Urothelium cell line (cell line): Measurements from ENCODE around the gene CCDC152.
"Not testable (repeated sequence)": the region's sequence is repeated elsewhere in the genome, so short reads cannot be mapped to it uniquely, and the experiment has no call there.

ENCODE experiments used
- DNase-seq: peaks from one replicate; pipeline ENCODE4 v3.0.0; 2011; ENCODE audit warnings: low spot score, mixed read lengths
- FAIRE-seq: peaks from 2 replicates; lab custom pipeline; 2011; peaks lifted over from hg19 to GRCh38; lab: Jason Lieb, UNC

CCDC152 gene

GRCh38 chr5:42843675-42844292 lies 87.2 kb downstream of the CCDC152 start:
- no peak for FAIRE-seq
- no peak for DNase-seq

GRCh38 chr5:42844408-42844807 lies 87.8 kb downstream of the CCDC152 start:
- not testable (repeated sequence) for FAIRE-seq, DNase-seq

- FAIRE-seq (no peak), DNase-seq (no peak)
These were observed 91.9 kb downstream of the CCDC152 start for GRCh38 chr5:42848545-42848944.

- DNase-seq (no peak), FAIRE-seq (no peak)
These were observed 94.9 kb downstream of the CCDC152 start for GRCh38 chr5:42851481-42851880.
